GM19324 (cell line): Measurements from ENCODE around the gene COX6A2.

Experiments used
- ATAC-seq: cut with Tn5 transposase; IDR thresholded peaks from one replicate; pipeline ENCODE4 v1.9.1; 2021; ENCODE audit warnings: mild to moderate bottlenecking, moderate library complexity; ENCODE audit not compliant: unreplicated experiment, low FRiP score

Gene COX6A2

GRCh38 chr16:31412750-31413149, 15.4 kb downstream of the COX6A2 start:
- ATAC-seq, result no peak

- ATAC-seq, result no peak
Measured at GRCh38 chr16:31411024-31411844, 16.9 kb downstream of the COX6A2 start.

GRCh38 chr16:31410082-31410481, 18.1 kb downstream of the COX6A2 start:
- no peak for ATAC-seq

GRCh38 chr16:31409433-31409832, 18.7 kb downstream of the COX6A2 start:
- ATAC-seq, result no peak

- ATAC-seq, result no peak
Measured at GRCh38 chr16:31407406-31407805, 20.8 kb downstream of the COX6A2 start.

DNA sequence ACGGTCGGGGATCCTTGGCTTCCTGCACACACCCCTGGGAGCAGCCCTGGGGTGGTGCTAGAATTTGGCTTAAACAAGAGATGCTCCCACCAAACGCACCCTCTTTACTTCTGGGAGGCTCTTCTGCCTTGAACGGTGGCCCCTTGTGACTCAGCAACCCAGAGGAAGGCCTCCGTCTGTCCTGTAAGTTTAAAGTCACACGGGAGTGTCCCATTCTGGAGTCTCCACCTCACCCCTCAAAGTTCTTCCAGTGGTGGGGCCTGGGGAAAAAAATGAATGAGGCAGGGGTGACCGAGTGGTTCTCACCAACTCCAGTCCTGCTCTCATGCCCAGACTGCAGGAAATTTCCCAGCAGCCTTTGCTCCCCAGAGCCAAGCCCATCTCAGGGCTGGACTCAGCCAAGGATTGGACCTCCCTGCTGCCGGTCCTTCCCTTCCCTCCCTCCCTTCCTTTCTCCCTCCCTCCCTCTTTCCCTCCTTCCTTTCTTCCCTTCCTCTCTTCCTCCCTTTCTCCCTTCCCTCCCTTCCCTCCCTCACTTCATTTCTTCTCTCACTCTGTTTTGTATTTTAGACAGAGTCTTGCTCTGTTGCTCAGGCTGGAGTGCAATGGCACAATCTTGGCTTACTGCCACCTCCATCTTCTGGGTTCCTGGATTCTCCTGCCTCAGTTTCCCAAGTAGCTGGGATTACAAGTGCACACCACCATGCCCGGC, 23.7 kb downstream of the COX6A2 start:
- ATAC-seq, result no peak

DNA sequence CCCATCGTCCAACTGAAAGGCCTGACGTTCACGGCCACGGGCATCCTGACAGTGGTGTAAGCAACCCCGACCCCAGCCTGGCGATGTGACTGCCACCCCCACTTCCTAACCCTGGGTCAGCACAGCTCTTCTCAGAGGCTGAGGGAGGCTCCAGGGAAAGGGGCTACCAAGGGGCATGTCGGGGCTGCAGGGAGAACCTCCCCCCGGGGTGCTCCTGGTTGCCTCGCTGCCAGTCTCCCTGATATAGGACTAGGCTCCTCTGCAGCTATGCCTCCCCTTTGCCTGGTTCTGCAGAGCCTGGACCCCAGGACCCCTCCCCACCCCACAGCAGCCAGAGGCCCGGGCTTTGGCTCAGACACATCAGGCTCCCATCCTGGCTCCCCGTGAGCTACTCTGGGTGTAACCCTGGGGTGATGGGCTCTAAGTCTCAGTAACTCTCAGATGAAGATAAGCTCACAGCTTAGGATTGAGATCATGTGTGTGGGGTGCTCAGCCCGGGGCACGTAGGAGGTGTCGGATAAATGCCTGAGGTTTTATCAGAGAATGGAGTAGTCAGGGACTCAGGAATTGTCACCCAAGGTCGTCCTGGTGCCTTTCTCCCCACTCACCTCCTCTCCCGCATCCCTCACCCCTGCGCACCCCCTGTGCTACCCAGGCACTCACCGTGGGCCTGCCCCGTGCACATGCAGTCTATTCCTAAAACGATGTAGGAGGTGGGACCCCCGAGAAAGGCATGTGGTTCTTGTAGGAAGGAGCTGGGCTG, 24.4 kb downstream of the COX6A2 start:
- no peak for ATAC-seq

GRCh38 chr16:31402687-31403086, 25.5 kb downstream of the COX6A2 start:
- no peak for ATAC-seq

DNA sequence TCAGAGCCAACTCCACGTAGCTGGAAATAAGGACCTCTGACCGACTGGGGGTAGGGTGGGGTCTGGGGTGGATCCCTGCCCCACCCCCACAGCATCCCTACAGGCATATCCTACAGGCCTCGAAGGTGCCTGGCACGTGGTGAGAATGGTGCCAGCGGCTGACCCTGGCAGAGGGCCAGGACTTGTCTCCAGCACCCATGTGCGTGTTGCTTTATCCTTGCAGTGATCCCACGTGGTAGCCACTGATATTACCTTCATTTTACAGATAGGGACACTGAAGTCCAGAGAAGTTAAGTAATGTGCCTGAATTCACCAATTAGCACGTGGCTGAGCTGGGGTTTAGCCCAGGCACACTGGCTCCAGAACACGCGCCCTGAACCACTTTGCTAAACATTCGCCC, 26.7 kb downstream of the COX6A2 start:
- no peak for ATAC-seq

GRCh38 chr16:31400191-31400590, 28.0 kb downstream of the COX6A2 start:
- no peak for ATAC-seq

GRCh38 chr16:31397701-31398100, 30.5 kb downstream of the COX6A2 start:
- ATAC-seq, result no peak

DNA sequence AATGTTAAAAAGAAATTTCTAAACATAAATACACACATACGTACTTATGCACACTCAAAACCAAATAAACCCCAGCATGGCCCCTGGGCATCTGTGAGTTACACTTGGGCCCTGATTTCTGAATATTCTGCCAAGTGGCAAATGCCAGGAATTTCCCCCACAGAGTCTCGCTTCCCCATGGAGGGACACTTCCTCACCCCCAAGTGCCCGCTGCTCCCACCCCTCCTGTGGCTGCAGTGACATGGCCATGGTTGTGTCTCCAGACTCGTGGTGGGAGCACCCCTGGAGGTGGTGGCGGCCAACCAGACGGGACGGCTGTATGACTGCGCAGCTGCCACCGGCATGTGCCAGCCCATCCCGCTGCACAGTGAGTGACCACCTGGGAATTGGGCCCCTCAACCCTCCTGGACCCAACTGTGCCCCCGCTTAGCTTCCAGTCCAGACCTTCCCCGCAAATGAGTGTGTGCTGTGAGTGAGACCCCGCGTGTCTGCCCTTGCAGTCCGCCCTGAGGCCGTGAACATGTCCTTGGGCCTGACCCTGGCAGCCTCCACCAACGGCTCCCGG, 31.0 kb downstream of the COX6A2 start:
- no peak for ATAC-seq

DNA sequence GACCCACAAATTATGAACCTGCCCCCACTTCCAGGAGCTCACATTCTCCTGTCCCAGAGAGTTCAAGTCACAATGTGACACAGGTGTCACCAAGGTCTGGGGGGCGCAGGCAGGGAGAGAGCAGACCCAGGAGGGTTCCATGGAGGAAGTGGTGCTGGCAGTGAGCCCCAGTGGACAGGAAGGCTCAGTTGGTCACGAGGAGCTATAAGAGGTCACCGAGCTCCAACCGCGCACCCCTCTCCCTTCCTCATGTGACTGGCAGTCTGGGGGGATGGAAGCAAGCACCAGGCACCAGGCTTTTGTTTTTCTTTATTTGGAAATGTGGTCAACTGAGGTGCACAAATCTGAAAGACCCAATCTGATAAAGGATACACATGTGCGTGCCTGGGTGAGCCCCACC, 32.5 kb downstream of the COX6A2 start:
- ATAC-seq, result no peak

DNA sequence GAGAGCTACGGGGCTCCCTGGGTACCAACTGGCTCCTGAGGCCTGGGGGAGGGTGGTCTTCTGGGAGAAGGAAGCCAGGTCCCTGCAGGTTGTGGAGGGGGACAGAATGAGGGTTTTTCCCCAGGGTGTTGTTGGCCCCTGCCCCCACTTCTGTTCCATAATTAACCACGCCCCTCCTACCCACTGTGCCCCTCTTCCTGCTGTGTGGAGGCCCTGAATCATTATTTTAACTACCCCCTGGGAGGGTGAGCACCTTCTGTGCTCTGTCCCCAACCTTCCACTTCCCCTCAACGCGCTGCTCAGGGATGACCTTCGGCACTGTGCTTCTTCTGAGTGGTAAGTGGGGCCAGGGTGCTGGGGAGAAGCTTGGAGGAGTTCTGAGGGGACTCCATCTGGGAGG, 35.1 kb downstream of the COX6A2 start, which contains the start of gene ITGAD:
ITGAD (plus strand) TSS at position 280 of the 400 bp plus-strand sequence; CDS start at position 306, 26 bp downstream.
- no peak for ATAC-seq

GRCh38 chr16:31390504-31391041, 37.6 kb downstream of the COX6A2 start:
- ATAC-seq, result no peak

GRCh38 chr16:31388535-31388934, 39.6 kb downstream of the COX6A2 start:
- no peak for ATAC-seq

DNA sequence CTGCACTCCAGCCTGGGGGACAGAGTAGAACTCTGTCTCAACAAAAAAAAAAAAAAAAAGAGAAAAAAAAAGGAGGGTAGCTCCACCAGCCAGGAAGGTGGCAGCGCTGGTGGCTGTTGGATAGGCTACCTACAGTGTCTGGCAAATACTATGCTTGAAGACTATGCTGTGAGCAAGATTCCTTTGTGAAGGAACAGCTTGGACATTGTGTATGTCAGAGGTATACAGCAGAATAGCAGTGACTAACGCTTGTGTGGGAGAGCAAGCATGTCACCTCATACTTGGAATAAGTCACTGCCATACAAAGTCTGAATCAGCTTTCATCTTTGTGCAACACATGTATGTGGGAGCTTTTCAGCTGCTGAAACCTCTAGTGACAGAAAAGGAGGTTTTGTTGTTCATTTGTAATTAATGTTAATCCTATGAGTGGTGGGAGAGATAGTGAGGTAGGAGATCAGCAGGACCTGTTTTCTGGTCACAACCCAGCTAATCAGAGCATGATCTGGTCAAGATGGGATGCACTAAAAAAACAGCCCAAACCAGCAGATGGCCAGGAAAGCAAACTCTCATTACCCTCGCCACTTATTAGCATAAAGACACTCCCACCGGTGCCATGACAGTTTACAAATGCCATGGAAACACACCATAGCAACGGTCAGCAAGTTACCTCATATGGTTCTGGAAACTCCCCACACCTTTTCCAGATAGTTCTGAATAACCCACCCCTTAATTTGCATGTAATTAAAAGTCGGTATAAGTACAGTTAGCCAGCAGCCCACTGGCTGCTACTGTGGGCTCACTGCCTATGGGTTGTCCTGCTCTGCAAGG, 41.8 kb downstream of the COX6A2 start:
- ATAC-seq, result no peak

GRCh38 chr16:31385680-31386079, 42.5 kb downstream of the COX6A2 start:
- ATAC-seq, result no peak

DNA sequence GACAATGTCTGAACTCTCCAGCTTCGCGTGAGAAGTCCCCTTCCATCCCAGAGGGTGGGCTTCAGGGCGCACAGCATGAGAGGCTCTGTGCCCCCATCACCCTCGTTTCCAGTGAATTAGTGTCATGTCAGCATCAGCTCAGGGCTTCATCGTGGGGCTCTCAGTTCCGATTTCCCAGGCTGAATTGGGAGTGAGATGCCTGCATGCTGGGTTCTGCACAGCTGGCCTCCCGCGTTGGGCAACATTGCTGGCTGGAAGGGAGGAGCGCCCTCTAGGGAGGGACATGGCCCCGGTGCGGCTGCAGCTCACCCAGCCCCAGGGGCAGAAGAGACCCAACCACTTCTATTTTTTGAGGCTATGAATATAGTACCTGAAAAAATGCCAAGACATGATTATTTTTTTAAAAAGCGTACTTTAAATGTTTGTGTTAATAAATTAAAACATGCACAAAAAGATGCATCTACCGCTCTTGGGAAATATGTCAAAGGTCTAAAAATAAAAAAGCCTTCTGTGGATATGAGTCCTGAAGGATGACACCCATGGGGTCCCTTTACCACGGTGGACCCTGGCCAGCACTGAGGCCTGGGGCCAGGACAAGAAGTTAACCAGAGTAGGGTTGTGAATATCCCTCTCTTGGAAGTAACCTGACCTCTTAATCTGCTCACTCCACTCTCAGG, 45.5 kb downstream of the COX6A2 start:
- no peak for ATAC-seq
